Activated naive CD8-positive, alpha-beta T cell (primary cell): Measurements from ENCODE around the gene ANKRD11.
"Not testable (repeated sequence)": the region's sequence is repeated elsewhere in the genome, so short reads cannot be mapped to it uniquely, and the experiment has no call there.

Experiments used
- H3K27ac Mint-ChIP-seq: one replicate; pipeline ENCODE4 v1.8.0; 2021; ENCODE audit warnings: mixed read lengths
- H3K27me3 Mint-ChIP-seq: one replicate; pipeline ENCODE4 v1.8.0; 2021; ENCODE audit warnings: mixed read lengths
- H3K36me3 Mint-ChIP-seq: one replicate; pipeline ENCODE4 v1.8.0; 2021; ENCODE audit warnings: mixed read lengths
- H3K4me1 Mint-ChIP-seq: one replicate; pipeline ENCODE4 v1.8.0; 2021; ENCODE audit warnings: low read depth, mixed read lengths
- H3K4me3 Mint-ChIP-seq: one replicate; pipeline ENCODE4 v1.8.0; 2021; ENCODE audit warnings: mild to moderate bottlenecking, mixed read lengths
- H3K9me3 Mint-ChIP-seq: one replicate; pipeline ENCODE4 v1.8.0; 2021; ENCODE audit warnings: low read depth, mixed read lengths

The ANKRD11 gene

GRCh38 chr16:89304941-89305705, 185.2 kb downstream of the ANKRD11 start:
- Mint-ChIP-seq H3K9me3 (no peaks in the 10 kb centered on the region), H3K27ac (no peak overlapping the region), H3K36me3 (peaks cover 3% of the 10 kb centered on the region), H3K4me1 (peaks cover 43% of the 10 kb centered on the region), H3K4me3 (no peak overlapping the region), H3K27me3 (no peaks in the 10 kb centered on the region)

- no peak overlapping the region for H3K4me3 Mint-ChIP-seq
- H3K27me3 Mint-ChIP-seq, result no peaks in the 10 kb centered on the region
- H3K4me1 Mint-ChIP-seq, result peaks cover 36% of the 10 kb centered on the region
- peak overlapping the region; percentile 34 for H3K27ac Mint-ChIP-seq
- H3K36me3 Mint-ChIP-seq, result peaks cover 3% of the 10 kb centered on the region
- H3K9me3 Mint-ChIP-seq, result no peaks in the 10 kb centered on the region
Measured at GRCh38 chr16:89304181-89304851, 186.0 kb downstream of the ANKRD11 start.

GRCh38 chr16:89303617-89304016, 186.7 kb downstream of the ANKRD11 start:
- no peaks in the 10 kb centered on the region for H3K9me3 Mint-ChIP-seq
- no peaks in the 10 kb centered on the region for H3K27me3 Mint-ChIP-seq
- peaks cover 33% of the 10 kb centered on the region for H3K4me1 Mint-ChIP-seq
- H3K27ac Mint-ChIP-seq, result peak overlapping the region; percentile 10
- no peak overlapping the region for H3K4me3 Mint-ChIP-seq
- H3K36me3 Mint-ChIP-seq, result peaks cover 3% of the 10 kb centered on the region

- Mint-ChIP-seq H3K36me3 (peaks cover 3% of the 10 kb centered on the region), H3K27ac (no peak overlapping the region), H3K27me3 (no peaks in the 10 kb centered on the region), H3K9me3 (no peaks in the 10 kb centered on the region), H3K4me1 (peaks cover 43% of the 10 kb centered on the region), H3K4me3 (no peak overlapping the region)
Measured at GRCh38 chr16:89300976-89301360, 189.4 kb downstream of the ANKRD11 start.

GRCh38 chr16:89300311-89300975, 189.9 kb downstream of the ANKRD11 start:
- H3K4me3 Mint-ChIP-seq, result no peak overlapping the region
- H3K27ac Mint-ChIP-seq, result peak overlapping the region; percentile 22
- peaks cover 45% of the 10 kb centered on the region for H3K4me1 Mint-ChIP-seq
- H3K27me3 Mint-ChIP-seq, result no peaks in the 10 kb centered on the region
- H3K36me3 Mint-ChIP-seq, result peaks cover 3% of the 10 kb centered on the region
- no peaks in the 10 kb centered on the region for H3K9me3 Mint-ChIP-seq

GRCh38 chr16:89299357-89300111, 190.8 kb downstream of the ANKRD11 start:
- H3K4me3 Mint-ChIP-seq, H3K36me3 Mint-ChIP-seq, H3K27me3 Mint-ChIP-seq, H3K27ac Mint-ChIP-seq, H3K9me3 Mint-ChIP-seq: not testable (repeated sequence)
- H3K4me1 Mint-ChIP-seq, result peaks cover 46% of the 10 kb centered on the region

GRCh38 chr16:89298623-89299225, 191.6 kb downstream of the ANKRD11 start:
- peak overlapping the region; percentile 50 for H3K27ac Mint-ChIP-seq
- H3K36me3 Mint-ChIP-seq, result no peaks in the 10 kb centered on the region
- H3K4me1 Mint-ChIP-seq, result peaks cover 43% of the 10 kb centered on the region
- H3K4me3 Mint-ChIP-seq, result no peak overlapping the region
- H3K27me3 Mint-ChIP-seq, result no peaks in the 10 kb centered on the region
- no peaks in the 10 kb centered on the region for H3K9me3 Mint-ChIP-seq

- H3K27ac Mint-ChIP-seq, result peak overlapping the region; percentile 70
- peaks cover 42% of the 10 kb centered on the region for H3K4me1 Mint-ChIP-seq
- H3K4me3 Mint-ChIP-seq, result no peak overlapping the region
- no peaks in the 10 kb centered on the region for H3K9me3 Mint-ChIP-seq
- no peaks in the 10 kb centered on the region for H3K27me3 Mint-ChIP-seq
- H3K36me3 Mint-ChIP-seq, result no peaks in the 10 kb centered on the region
Measured at GRCh38 chr16:89297910-89298545, 192.3 kb downstream of the ANKRD11 start.

GRCh38 chr16:89297156-89297874, 193.0 kb downstream of the ANKRD11 start:
- no peaks in the 10 kb centered on the region for H3K9me3 Mint-ChIP-seq
- no peaks in the 10 kb centered on the region for H3K27me3 Mint-ChIP-seq
- no peak overlapping the region for H3K4me3 Mint-ChIP-seq
- peaks cover 39% of the 10 kb centered on the region for H3K4me1 Mint-ChIP-seq
- no peaks in the 10 kb centered on the region for H3K36me3 Mint-ChIP-seq
- peak overlapping the region; percentile 70 for H3K27ac Mint-ChIP-seq

GRCh38 chr16:89295915-89296314, 194.4 kb downstream of the ANKRD11 start:
- Mint-ChIP-seq H3K36me3 (no peaks in the 10 kb centered on the region), H3K9me3 (no peaks in the 10 kb centered on the region), H3K27ac (peak overlapping the region; percentile 43), H3K4me1 (peaks cover 40% of the 10 kb centered on the region), H3K4me3 (peak overlapping the region; percentile 1), H3K27me3 (no peaks in the 10 kb centered on the region)

- H3K27ac Mint-ChIP-seq, result no peak overlapping the region
- no peaks in the 10 kb centered on the region for H3K27me3 Mint-ChIP-seq
- H3K9me3 Mint-ChIP-seq, result no peaks in the 10 kb centered on the region
- peaks cover 35% of the 10 kb centered on the region for H3K4me1 Mint-ChIP-seq
- no peaks in the 10 kb centered on the region for H3K36me3 Mint-ChIP-seq
- no peak overlapping the region for H3K4me3 Mint-ChIP-seq
Measured at GRCh38 chr16:89295071-89295900, 195.1 kb downstream of the ANKRD11 start.

GRCh38 chr16:89294486-89294885, 195.9 kb downstream of the ANKRD11 start:
- Mint-ChIP-seq H3K4me3 (no peak overlapping the region), H3K27ac (peak overlapping the region; percentile 58), H3K4me1 (peaks cover 35% of the 10 kb centered on the region), H3K27me3 (no peaks in the 10 kb centered on the region), H3K36me3 (no peaks in the 10 kb centered on the region), H3K9me3 (no peaks in the 10 kb centered on the region)
